Measurements from ENCODE around the gene BACE1-AS.
A peak's percentile ranks its signal among the peaks of the same experiment; 100 is the strongest.

Gene BACE1-AS

GRCh38 chr11:117313091-117313490, 21.9 kb downstream of the BACE1-AS start:
- ChIA-PET CTCF (no interaction called here), POLR2A (no interaction called here)
- no peaks in the 10 kb centered on the region for H3K27me3 ChIP-seq (replicated peaks in 2 of 5; ENCODE audit: control insufficient read depth in 4 of 5, insufficient read depth in 5 of 5, low read length in 4 of 5)
- peaks cover 0 to 37% (median 22%) of the 10 kb centered on the region in 4 experiments for H3K4me1 ChIP-seq (ENCODE audit: control extremely low read depth in 1 of 4, control insufficient read depth in 4 of 4, insufficient read depth in 4 of 4, low read length in 3 of 4)
- no peak overlapping the region for H3K4me3 ChIP-seq (ENCODE audit: control insufficient read depth in 1 of 7, extremely low read depth in 1 of 7, insufficient read depth in 4 of 7, low read depth in 2 of 7, low read length in 6 of 7)
- H3K27ac ChIP-seq (ENCODE audit: insufficient read depth in 1 of 2, low read depth in 1 of 2, low read length in 2 of 2, poor library complexity in 1 of 2, severe bottlenecking in 2 of 2) = no peak overlapping the region
- H3K9me3 ChIP-seq (ENCODE audit: control extremely low read depth in 1 of 5, control insufficient read depth in 4 of 5, insufficient read depth in 2 of 5, low read depth in 1 of 5, low read length in 4 of 5) = no peaks in the 10 kb centered on the region
- no peaks in the 10 kb centered on the region for H3K36me3 ChIP-seq (ENCODE audit: control insufficient read depth in 4 of 4, insufficient read depth in 4 of 4, low read length in 3 of 4)
- WGBS (ENCODE audit: insufficient coverage) = 69% methylated on average over 3 of the region's 5 CpGs
- no peak for DNase-seq

DNA sequence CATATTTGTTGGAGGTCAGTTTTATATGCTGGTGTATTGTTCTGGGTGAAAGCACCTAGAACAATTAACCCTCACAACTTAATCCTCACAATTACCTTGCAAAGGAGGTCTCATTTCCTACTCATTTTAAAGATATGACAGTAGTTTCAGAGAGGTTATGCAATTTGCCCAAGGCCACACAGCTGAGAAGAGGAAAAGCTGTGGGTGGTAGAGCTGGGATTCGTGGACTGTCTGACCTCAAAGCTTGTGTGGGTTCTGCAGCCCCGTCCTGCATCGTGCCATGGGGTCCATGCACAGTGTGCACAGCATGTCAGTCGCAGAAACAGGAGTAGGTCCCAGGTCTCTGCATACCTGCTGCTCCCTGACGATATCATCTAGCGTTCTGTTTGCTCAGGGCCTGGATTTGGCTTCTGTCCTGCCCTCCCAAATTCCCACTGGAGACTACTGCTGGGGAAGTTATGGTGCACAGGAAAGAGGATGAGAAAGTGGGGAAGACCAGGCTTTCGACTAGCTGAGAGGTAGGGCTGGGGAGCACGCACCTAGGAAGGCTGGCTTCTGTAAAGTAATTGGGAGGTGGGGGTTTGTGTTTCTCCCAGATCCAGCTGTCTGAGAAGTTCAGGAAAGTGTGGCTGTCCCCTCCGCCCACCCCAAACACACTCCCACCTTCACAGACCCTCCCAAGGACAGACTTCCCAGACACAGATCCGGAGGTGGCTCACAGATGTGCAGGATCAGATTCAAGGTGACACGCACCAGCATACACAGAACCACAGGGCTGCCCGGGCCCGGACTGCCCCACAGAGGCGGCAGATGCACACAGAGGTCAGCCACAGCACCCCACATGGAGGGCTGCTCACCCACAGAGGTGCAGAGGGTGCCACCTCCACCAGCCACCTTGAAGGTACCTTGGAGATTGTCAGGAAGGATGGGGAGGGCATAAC, 23.0 kb downstream of the BACE1-AS start:
- no peak for DNase-seq
- Histone ChIP-seq H3K36me3 (ENCODE audit: control insufficient read depth in 4 of 4, insufficient read depth in 4 of 4, low read length in 3 of 4) (no peaks in the 10 kb centered on the region), H3K27ac (ENCODE audit: insufficient read depth in 1 of 2, low read depth in 1 of 2, low read length in 2 of 2, poor library complexity in 1 of 2, severe bottlenecking in 2 of 2) (no peak overlapping the region), H3K4me3 (ENCODE audit: control insufficient read depth in 1 of 7, extremely low read depth in 1 of 7, insufficient read depth in 4 of 7, low read depth in 2 of 7, low read length in 6 of 7) (peak overlapping the region in 4 of 7 experiments; percentile 75 to 85 (median 80)), H3K9me3 (ENCODE audit: control extremely low read depth in 1 of 5, control insufficient read depth in 4 of 5, insufficient read depth in 2 of 5, low read depth in 1 of 5, low read length in 4 of 5) (no peaks in the 10 kb centered on the region), H3K4me1 (ENCODE audit: control extremely low read depth in 1 of 4, control insufficient read depth in 4 of 4, insufficient read depth in 4 of 4, low read length in 3 of 4) (peaks cover 0 to 37% (median 22%) of the 10 kb centered on the region in 4 experiments), H3K27me3 (replicated peaks in 2 of 5; ENCODE audit: control insufficient read depth in 4 of 5, insufficient read depth in 5 of 5, low read length in 4 of 5) (no peaks in the 10 kb centered on the region)
- ChIA-PET CTCF (no interaction called here), POLR2A (no interaction called here)
- WGBS (ENCODE audit: insufficient coverage) = 86% methylated on average over 9 of the region's 14 CpGs

DNA sequence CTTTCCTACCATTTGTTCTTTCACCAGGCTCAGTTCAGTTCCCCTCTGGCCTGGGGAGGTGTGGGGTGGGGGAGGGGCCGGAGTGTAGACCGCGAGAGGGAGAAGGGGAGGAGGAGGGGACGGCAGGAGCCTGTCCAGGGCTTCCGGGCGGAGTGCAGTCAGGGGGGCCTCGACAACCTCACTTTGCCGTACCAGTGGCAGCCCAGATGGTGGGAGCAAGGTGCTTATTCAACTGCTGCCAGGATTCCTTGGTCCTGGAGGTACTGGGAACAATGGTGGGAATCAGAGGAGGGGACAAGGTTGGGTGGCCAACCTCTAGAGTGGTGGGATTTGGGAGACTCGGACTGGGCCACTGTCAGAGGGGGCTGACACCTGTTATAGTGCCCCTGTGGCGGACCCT, 23.7 kb downstream of the BACE1-AS start:
- DNase-seq = peak in 2 of 3 donors; percentile 48
- WGBS (ENCODE audit: insufficient coverage) = 11% methylated on average over 7 of the region's 10 CpGs
- Histone ChIP-seq H3K9me3 (ENCODE audit: control extremely low read depth in 1 of 5, control insufficient read depth in 4 of 5, insufficient read depth in 2 of 5, low read depth in 1 of 5, low read length in 4 of 5) (no peaks in the 10 kb centered on the region), H3K36me3 (ENCODE audit: control insufficient read depth in 4 of 4, insufficient read depth in 4 of 4, low read length in 3 of 4) (no peaks in the 10 kb centered on the region), H3K27ac (ENCODE audit: insufficient read depth in 1 of 2, low read depth in 1 of 2, low read length in 2 of 2, poor library complexity in 1 of 2, severe bottlenecking in 2 of 2) (no peak overlapping the region), H3K27me3 (replicated peaks in 2 of 5; ENCODE audit: control insufficient read depth in 4 of 5, insufficient read depth in 5 of 5, low read length in 4 of 5) (no peaks in the 10 kb centered on the region), H3K4me3 (ENCODE audit: control insufficient read depth in 1 of 7, extremely low read depth in 1 of 7, insufficient read depth in 4 of 7, low read depth in 2 of 7, low read length in 6 of 7) (peak overlapping the region in 5 of 7 experiments; percentile 75 to 85 (median 79)), H3K4me1 (ENCODE audit: control extremely low read depth in 1 of 4, control insufficient read depth in 4 of 4, insufficient read depth in 4 of 4, low read length in 3 of 4) (peaks cover 0 to 37% (median 22%) of the 10 kb centered on the region in 4 experiments)
- POLR2A ChIA-PET = interaction anchor here (0.5 kb wide), 1 partner anchor 986 kb away, joined by 5 read pairs; no protein-coding TSS in a partner anchor
- CTCF ChIA-PET = interaction anchor here (0.6 kb wide), 1 partner anchor 1185 kb away, joined by 3 read pairs; no protein-coding TSS in a partner anchor

- Histone ChIP-seq H3K9me3 (ENCODE audit: control extremely low read depth in 1 of 5, control insufficient read depth in 4 of 5, insufficient read depth in 2 of 5, low read depth in 1 of 5, low read length in 4 of 5) (no peaks in the 10 kb centered on the region), H3K4me3 (ENCODE audit: control insufficient read depth in 1 of 7, extremely low read depth in 1 of 7, insufficient read depth in 4 of 7, low read depth in 2 of 7, low read length in 6 of 7) (peak overlapping the region; percentile 68 to 85 (median 78)), H3K27me3 (replicated peaks in 2 of 5; ENCODE audit: control insufficient read depth in 4 of 5, insufficient read depth in 5 of 5, low read length in 4 of 5) (no peaks in the 10 kb centered on the region), H3K27ac (ENCODE audit: insufficient read depth in 1 of 2, low read depth in 1 of 2, low read length in 2 of 2, poor library complexity in 1 of 2, severe bottlenecking in 2 of 2) (no peak overlapping the region), H3K4me1 (ENCODE audit: control extremely low read depth in 1 of 4, control insufficient read depth in 4 of 4, insufficient read depth in 4 of 4, low read length in 3 of 4) (peaks cover 0 to 37% (median 22%) of the 10 kb centered on the region in 4 experiments), H3K36me3 (ENCODE audit: control insufficient read depth in 4 of 4, insufficient read depth in 4 of 4, low read length in 3 of 4) (no peaks in the 10 kb centered on the region)
- ChIA-PET POLR2A (interaction anchor here (0.5 to 0.6 kb wide), 2 partner anchors 31 to 985 kb away, joined by 3 to 5 read pairs; no protein-coding TSS in a partner anchor), CTCF (interaction anchor here (0.6 kb wide), 2 partner anchors 12 to 1184 kb away, joined by 3 read pairs; no protein-coding TSS in a partner anchor)
- 1% methylated on average over 61 of the region's 62 CpGs for WGBS (ENCODE audit: insufficient coverage)
- DNase-seq = peak in 2 of 3 donors; percentile 25 to 53
These were observed 24.4 kb downstream of the BACE1-AS start for GRCh38 chr11:117315285-117316196.

DNA sequence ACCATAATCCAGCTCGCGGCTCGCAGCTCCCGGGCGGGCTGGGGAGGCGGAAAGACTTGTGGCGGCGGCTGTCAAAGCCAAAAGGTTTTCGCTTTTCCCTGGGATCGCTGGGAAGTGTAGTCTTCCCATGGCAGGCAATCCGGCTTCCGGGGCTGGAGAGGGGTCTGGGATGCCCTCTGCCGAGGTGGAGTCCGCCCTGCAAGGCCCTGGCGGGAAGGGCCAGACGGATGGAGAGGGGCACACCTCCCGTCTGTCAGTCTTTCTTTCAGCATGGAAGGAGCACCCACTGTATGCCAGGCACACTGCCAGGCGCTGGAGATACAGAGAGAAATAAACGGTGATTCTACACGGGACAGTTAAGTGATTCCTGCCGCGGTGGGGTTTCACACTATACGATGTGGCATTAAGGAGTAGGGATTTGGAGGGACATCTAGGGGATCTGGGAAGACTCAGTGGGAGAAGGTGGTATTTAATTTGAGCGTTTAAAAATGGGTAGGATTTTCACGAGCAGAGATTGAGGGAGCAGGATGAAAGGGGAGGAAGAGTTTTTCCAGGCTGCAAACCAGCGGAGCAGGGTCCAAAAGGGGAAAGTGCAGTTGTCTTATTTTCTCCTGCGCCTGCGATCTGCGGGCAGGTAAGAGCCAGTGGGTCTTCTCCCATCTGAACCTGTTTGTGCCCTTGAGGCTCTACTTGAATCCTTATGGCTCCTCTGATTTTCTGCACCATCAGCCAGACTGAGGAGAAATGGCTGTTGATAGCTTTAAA, 25.2 kb downstream of the BACE1-AS start, which contains the start of gene BACE1:
Gene BACE1, minus strand, starts transcription at position 60 of the 765 bp plus-strand sequence. CDS start 461 bp downstream, outside the sequence.
- Histone ChIP-seq H3K9me3 (ENCODE audit: control extremely low read depth in 1 of 5, control insufficient read depth in 4 of 5, insufficient read depth in 2 of 5, low read depth in 1 of 5, low read length in 4 of 5) (no peaks in the 10 kb centered on the region), H3K4me1 (ENCODE audit: control extremely low read depth in 1 of 4, control insufficient read depth in 4 of 4, insufficient read depth in 4 of 4, low read length in 3 of 4) (peaks cover 0 to 37% (median 22%) of the 10 kb centered on the region in 4 experiments), H3K36me3 (ENCODE audit: control insufficient read depth in 4 of 4, insufficient read depth in 4 of 4, low read length in 3 of 4) (no peaks in the 10 kb centered on the region), H3K27me3 (replicated peaks in 2 of 5; ENCODE audit: control insufficient read depth in 4 of 5, insufficient read depth in 5 of 5, low read length in 4 of 5) (no peaks in the 10 kb centered on the region), H3K4me3 (ENCODE audit: control insufficient read depth in 1 of 7, extremely low read depth in 1 of 7, insufficient read depth in 4 of 7, low read depth in 2 of 7, low read length in 6 of 7) (peak within 1 kb of the TSS; percentile 68 to 85 (median 78)), H3K27ac (ENCODE audit: insufficient read depth in 1 of 2, low read depth in 1 of 2, low read length in 2 of 2, poor library complexity in 1 of 2, severe bottlenecking in 2 of 2) (no peak within 1 kb of the TSS)
- POLR2A ChIA-PET = interaction anchor here (0.6 kb wide), 1 partner anchor 31 kb away, joined by 3 read pairs; no protein-coding TSS in a partner anchor
- CTCF ChIA-PET = interaction anchor here (0.9 kb wide), 1 partner anchor 11 kb away, joined by 5 read pairs; the partner anchor contains the start of gene CEP164
- WGBS (ENCODE audit: insufficient coverage) = 18% methylated on average over 27 of the region's 29 CpGs
- DNase-seq = peak in 2 of 3 donors; percentile 19 to 25

- DNase-seq = no peak
- Histone ChIP-seq H3K9me3 (ENCODE audit: control extremely low read depth in 1 of 5, control insufficient read depth in 4 of 5, insufficient read depth in 2 of 5, low read depth in 1 of 5, low read length in 4 of 5) (no peaks in the 10 kb centered on the region), H3K27me3 (replicated peaks in 2 of 5; ENCODE audit: control insufficient read depth in 4 of 5, insufficient read depth in 5 of 5, low read length in 4 of 5) (no peaks in the 10 kb centered on the region), H3K27ac (ENCODE audit: insufficient read depth in 1 of 2, low read depth in 1 of 2, low read length in 2 of 2, poor library complexity in 1 of 2, severe bottlenecking in 2 of 2) (no peak overlapping the region), H3K4me1 (ENCODE audit: control extremely low read depth in 1 of 4, control insufficient read depth in 4 of 4, insufficient read depth in 4 of 4, low read length in 3 of 4) (peaks cover 0 to 27% (median 22%) of the 10 kb centered on the region in 4 experiments), H3K4me3 (ENCODE audit: control insufficient read depth in 1 of 7, extremely low read depth in 1 of 7, insufficient read depth in 4 of 7, low read depth in 2 of 7, low read length in 6 of 7) (no peak overlapping the region), H3K36me3 (ENCODE audit: control insufficient read depth in 4 of 4, insufficient read depth in 4 of 4, low read length in 3 of 4) (no peaks in the 10 kb centered on the region)
- CTCF ChIA-PET = interaction anchor here (0.7 to 1.7 kb wide), 2 partner anchors 12 to 94 kb away, joined by 3 read pairs; no protein-coding TSS in a partner anchor
- WGBS (ENCODE audit: insufficient coverage) = 100% methylated on average over 5 of the region's 7 CpGs
- POLR2A ChIA-PET = no interaction called here
These were observed 27.6 kb downstream of the BACE1-AS start for GRCh38 chr11:117318738-117319137.

All from common myeloid progenitor, CD34-positive (primary cell).